Activated CD8-positive, alpha-beta T cell treated with anti-CD3 and anti-CD28 coated beads, Interleukin-2, amount 10 ng/mL, durations not matched to agents 7 days and 5 days (primary cell): ENCODE data around the gene TENT4A. TPM values are rescaled to one million over a fixed set of nuclear protein-coding genes. Genes with fewer than 3 reads are reported as not detected.
"Not testable (repeated sequence)": the region's sequence is repeated elsewhere in the genome, so short reads cannot be mapped to it uniquely, and the experiment has no call there.

Source experiments
- ATAC-seq: fragments of 150-1000 bp; cut with Tn5 transposase; one replicate; pipeline ENCODE4 v1.10.0; 2021; ENCODE audit warnings: moderate library complexity
- CTCF ChIA-PET: fragments of 350-600 bp; sonication (Branson Sonifier 250); formaldehyde crosslinking; loops from one replicate; lab custom pipeline; 2021; ENCODE audit warnings: antibody characterized with exemption; lab: Charles Lee
- POLR2A ChIA-PET: fragments of 350-600 bp; sonication (Branson Sonifier 250); formaldehyde crosslinking; loops from one replicate; lab custom pipeline; 2021; ENCODE audit warnings: antibody characterized with exemption; lab: Charles Lee
- DNase-seq: peaks from one replicate; pipeline ENCODE4 v3.0.0-alpha.2; 2020
- H3K27ac Mint-ChIP-seq: one replicate; pipeline ENCODE4 v1.8.0; 2021; ENCODE audit warnings: mild to moderate bottlenecking, mixed read lengths
- H3K27me3 Mint-ChIP-seq: one replicate; pipeline ENCODE4 v1.8.0; 2021; ENCODE audit warnings: low read depth, mixed read lengths
- H3K36me3 Mint-ChIP-seq: one replicate; pipeline ENCODE4 v1.8.0; 2021; ENCODE audit warnings: low read depth, mixed read lengths
- H3K4me1 Mint-ChIP-seq: one replicate; pipeline ENCODE4 v1.8.0; 2021; ENCODE audit warnings: low read depth, mixed read lengths
- H3K4me3 Mint-ChIP-seq: one replicate; pipeline ENCODE4 v1.8.0; 2021; ENCODE audit warnings: mild to moderate bottlenecking, mixed read lengths
- H3K9me3 Mint-ChIP-seq: one replicate; pipeline ENCODE4 v1.8.0; 2022; ENCODE audit warnings: mixed read lengths; ENCODE audit not compliant: insufficient read depth
- total RNA-seq, 2 experiments: library from RNA; stranded (reverse); gene quantifications; one replicate each; pipeline ENCODE4 v1.2.3, GENCODE V29; 2021

TENT4A gene
- total RNA-seq, 2 experiments from 2014 or later = 43.1 to 45.5 TPM

GRCh38 chr5:6766604-6767093, 53.4 kb downstream of the TENT4A start:
- ATAC-seq (peak; percentile 49), DNase-seq (peak; percentile 46)
- Mint-ChIP-seq H3K27me3 (no peaks in the 10 kb centered on the region), H3K27ac (no peak overlapping the region), H3K4me1 (peaks cover 16% of the 10 kb centered on the region), H3K36me3 (no peaks in the 10 kb centered on the region), H3K9me3 (no peaks in the 10 kb centered on the region), H3K4me3 (no peak overlapping the region)
- ChIA-PET POLR2A (no interaction called here), CTCF (interaction anchor here (0.8 to 1.3 kb wide), 16 partner anchors 9 to 1091 kb away, joined by 3 to 9 read pairs (median 4); no protein-coding TSS in a partner anchor)

DNA sequence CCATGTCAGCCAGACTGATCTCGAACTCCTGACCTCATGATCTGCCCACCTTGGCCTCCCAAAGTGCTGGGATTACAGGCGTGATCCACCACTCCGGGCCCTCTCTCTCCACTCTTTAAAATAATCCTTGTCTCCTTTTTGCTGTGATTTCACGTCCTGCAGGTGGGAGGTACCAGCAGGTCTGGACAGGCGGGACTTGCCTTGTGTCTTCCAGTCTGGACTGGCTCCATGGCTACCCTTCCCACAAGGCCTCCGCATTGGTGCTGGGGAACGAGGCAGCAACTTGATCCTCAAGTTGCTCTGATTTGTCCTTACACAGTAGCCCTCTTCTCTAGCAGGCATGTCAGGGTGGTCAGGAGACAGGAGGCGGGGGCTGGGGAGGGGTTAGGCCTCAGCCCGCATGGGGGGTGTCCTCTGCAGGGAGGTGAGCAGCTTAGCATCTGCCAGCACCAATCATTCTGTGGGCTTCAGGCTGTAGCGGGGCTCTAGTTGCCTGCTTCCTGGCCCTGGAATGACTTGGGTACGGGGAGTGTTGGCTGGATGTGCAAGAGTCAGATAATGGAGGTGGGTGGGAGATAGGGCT, 54.3 kb downstream of the TENT4A start:
- no peak for ATAC-seq
- Mint-ChIP-seq H3K27me3 (no peaks in the 10 kb centered on the region), H3K9me3 (no peaks in the 10 kb centered on the region), H3K27ac (no peak overlapping the region), H3K4me1 (peaks cover 16% of the 10 kb centered on the region), H3K36me3 (no peaks in the 10 kb centered on the region), H3K4me3 (no peak overlapping the region)
- no peak for DNase-seq
- ChIA-PET POLR2A (no interaction called here), CTCF (interaction anchor here (0.8 kb wide), 1 partner anchor 827 kb away, joined by 3 read pairs; no protein-coding TSS in a partner anchor)

DNA sequence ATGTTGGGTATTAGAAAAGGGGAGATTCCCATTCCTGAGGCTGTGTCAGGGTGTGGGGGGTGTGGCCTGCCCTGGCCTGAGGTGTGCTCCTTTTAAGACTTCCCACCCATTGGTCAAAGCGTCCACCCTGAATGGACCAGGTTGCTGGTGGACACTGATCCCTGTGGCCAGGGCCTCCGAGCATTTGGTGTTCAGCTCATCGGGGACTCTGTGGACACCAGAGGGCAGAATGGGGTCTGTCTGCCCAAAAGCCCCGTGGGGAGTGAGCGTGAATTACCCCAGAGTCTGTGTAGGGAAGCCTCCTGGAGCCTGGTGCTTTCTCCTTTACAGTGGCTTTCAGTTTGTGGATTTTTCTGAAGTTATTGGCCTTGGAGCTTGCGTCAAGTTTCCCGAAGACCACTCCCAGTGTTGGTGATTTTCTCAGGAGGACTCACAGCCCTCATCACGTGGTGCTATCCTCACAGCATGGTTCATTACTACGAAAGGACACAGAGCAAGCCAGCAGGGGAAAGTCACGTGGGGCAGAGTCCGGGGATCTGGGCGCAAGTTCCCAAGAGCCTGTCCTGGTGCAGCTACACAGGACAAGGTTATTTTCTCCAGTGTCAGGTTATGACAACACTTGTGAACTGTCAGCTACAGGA, 55.5 kb downstream of the TENT4A start:
- CTCF ChIA-PET = interaction anchor here (1.7 kb wide), 1 partner anchor 52 kb away, joined by 4 read pairs; no protein-coding TSS in a partner anchor

DNA sequence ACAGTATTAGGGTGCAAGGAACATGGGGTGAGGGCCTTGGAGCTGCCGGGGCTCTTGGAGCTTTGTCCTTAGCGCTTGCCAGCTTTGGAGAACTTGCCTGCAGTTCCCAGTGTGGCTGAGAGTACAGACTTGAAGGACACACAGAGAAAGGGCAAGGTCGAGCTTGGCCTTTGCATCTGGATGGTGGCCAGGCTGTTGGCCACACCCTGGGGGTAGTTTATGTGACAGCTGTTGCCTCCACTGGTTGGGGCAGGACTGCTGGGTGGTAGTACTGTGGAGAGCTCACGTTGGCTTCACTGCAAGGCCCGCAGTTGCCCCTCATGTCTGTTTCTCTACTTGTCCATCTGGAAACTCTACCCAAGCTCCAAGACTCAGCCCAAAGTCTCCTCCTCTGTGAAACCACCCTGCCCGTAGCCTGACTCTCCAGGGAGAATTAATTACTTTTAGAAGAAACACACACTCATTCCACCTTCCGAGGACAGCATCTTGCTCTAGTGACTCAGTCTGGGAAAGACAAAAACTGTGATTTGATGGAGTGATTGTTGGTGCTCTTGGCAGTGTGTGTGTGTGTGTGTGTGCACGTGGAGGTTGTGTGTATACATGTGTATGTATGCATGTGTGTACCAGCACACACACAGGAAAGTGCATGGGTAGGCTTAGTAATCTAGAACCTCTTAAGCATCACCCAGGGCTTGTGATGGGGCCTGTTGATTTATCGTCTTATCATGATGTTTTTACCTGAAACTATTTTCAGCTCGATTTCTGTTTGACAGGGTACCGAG, 57.8 kb downstream of the TENT4A start:
- POLR2A ChIA-PET = no interaction called here
- DNase-seq = no peak
- Mint-ChIP-seq H3K4me3 (no peak overlapping the region), H3K36me3 (no peaks in the 10 kb centered on the region), H3K9me3 (no peaks in the 10 kb centered on the region), H3K27me3 (peaks cover 10% of the 10 kb centered on the region), H3K4me1 (peaks cover 25% of the 10 kb centered on the region), H3K27ac (no peak overlapping the region)
- no peak for ATAC-seq
- CTCF ChIA-PET = no interaction called here

More for the DNA sequence above, 55.5 kb downstream of the TENT4A start:
- Mint-ChIP-seq H3K4me3 (no peak overlapping the region), H3K27ac (no peak overlapping the region), H3K4me1 (peaks cover 16% of the 10 kb centered on the region), H3K9me3 (no peaks in the 10 kb centered on the region), H3K36me3 (no peaks in the 10 kb centered on the region), H3K27me3 (no peaks in the 10 kb centered on the region)
- no peak for ATAC-seq
- DNase-seq = no peak
- POLR2A ChIA-PET = no interaction called here

DNA sequence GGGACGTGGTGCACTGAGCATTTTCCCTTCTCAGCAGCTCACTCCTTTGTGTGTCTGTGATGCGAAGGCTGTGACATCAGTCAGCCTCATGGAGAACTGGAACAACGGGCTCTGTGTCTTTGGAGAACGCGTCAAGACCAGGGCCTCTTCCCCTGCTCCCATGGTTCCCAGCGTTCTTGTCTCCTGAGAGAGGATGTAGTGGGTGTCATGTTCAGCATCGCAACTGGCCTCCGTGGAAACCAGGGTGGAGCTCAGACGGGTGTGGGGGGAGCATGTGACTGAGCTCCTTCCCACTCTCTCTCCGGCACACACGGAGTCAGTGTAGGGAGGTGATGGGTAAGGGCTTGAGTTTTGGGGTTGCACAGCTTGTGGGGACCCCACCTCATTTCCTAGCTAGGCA, 59.7 kb downstream of the TENT4A start:
- Mint-ChIP-seq H3K36me3 (no peaks in the 10 kb centered on the region), H3K27ac (no peak overlapping the region)
- POLR2A ChIA-PET = no interaction called here

GRCh38 chr5:6773342-6774035, 60.3 kb downstream of the TENT4A start:
- ChIA-PET CTCF (interaction anchor here (1.0 kb wide), 1 partner anchor 8 kb away, joined by 3 read pairs; no protein-coding TSS in a partner anchor), POLR2A (no interaction called here)
- no peak overlapping the region for H3K27ac Mint-ChIP-seq
- H3K4me3 Mint-ChIP-seq = no peak overlapping the region
- peaks cover 16% of the 10 kb centered on the region for H3K4me1 Mint-ChIP-seq
- no peaks in the 10 kb centered on the region for H3K9me3 Mint-ChIP-seq
- H3K27me3 Mint-ChIP-seq = peaks cover 15% of the 10 kb centered on the region
- no peak for DNase-seq
- no peaks in the 10 kb centered on the region for H3K36me3 Mint-ChIP-seq
- ATAC-seq = no peak

More for the DNA sequence above, 59.7 kb downstream of the TENT4A start:
- CTCF ChIA-PET = interaction anchor here (0.5 to 1.0 kb wide), 2 partner anchors 9 to 215 kb away, joined by 3 read pairs; no protein-coding TSS in a partner anchor
- Mint-ChIP-seq H3K27me3 (peaks cover 14% of the 10 kb centered on the region), H3K9me3 (no peaks in the 10 kb centered on the region), H3K4me1 (peaks cover 16% of the 10 kb centered on the region), H3K4me3 (no peak overlapping the region)
- DNase-seq (no peak), ATAC-seq (no peak)

DNA sequence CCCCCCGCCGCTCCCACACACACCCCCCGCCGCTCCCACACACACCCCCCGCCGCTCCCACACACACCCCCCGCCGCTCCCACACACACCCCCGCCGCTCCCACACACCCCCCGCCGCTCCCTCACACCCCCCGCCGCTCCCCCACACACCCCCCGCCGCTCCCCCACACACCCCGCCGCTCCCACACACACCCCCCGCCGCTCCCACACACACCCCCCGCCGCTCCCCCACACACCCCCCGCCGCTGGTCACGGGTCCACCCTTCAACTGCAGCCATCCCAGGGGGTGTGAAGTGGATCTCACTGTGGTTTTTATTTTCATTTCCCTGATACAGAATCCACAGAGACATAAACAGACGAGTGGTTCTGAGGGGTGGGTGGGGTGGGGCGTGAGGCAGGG, 61.0 kb downstream of the TENT4A start:
- Mint-ChIP-seq H3K27me3 (peaks cover 15% of the 10 kb centered on the region), H3K4me1 (peaks cover 16% of the 10 kb centered on the region)
- H3K4me3 Mint-ChIP-seq, H3K36me3 Mint-ChIP-seq, POLR2A ChIA-PET, DNase-seq, ATAC-seq, H3K9me3 Mint-ChIP-seq, H3K27ac Mint-ChIP-seq: not testable (repeated sequence)
- CTCF ChIA-PET = interaction anchor here (1.2 kb wide), 1 partner anchor 47 kb away, joined by 4 read pairs; no protein-coding TSS in a partner anchor

- no peaks in the 10 kb centered on the region for H3K36me3 Mint-ChIP-seq
- no peak overlapping the region for H3K27ac Mint-ChIP-seq
- CTCF ChIA-PET = interaction anchor here (0.8 to 1.7 kb wide), 5 partner anchors 9 to 46 kb away, joined by 3 to 9 read pairs (median 4); no protein-coding TSS in a partner anchor
- POLR2A ChIA-PET = no interaction called here
- no peaks in the 10 kb centered on the region for H3K9me3 Mint-ChIP-seq
- H3K4me1 Mint-ChIP-seq = peaks cover 16% of the 10 kb centered on the region
- peaks cover 15% of the 10 kb centered on the region for H3K27me3 Mint-ChIP-seq
- no peak overlapping the region for H3K4me3 Mint-ChIP-seq
- ATAC-seq (no peak), DNase-seq (no peak)
Observed at GRCh38 chr5:6774721-6775204, 61.5 kb downstream of the TENT4A start.

DNA sequence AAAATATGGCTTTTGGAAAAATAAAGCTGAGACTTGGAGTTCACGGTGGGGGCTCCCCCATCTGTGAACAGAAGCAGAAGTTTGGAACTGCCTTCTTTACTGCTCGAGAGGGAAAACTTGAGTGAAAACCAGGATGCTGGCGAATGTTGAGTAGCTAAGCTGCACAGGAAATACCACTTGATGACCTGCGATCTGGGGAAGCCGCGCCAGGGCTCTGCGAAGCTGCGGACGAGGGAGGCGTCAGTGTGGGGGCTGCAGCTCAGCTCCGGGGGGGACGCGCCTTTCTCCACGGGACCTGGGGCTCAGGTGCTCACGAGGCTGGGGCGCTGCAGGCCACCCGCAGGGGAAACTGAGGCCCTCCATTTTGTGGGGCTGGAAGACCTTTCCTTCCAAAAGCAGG, 62.3 kb downstream of the TENT4A start:
- CTCF ChIA-PET = interaction anchor here (0.5 to 1.7 kb wide), 5 partner anchors 9 to 170 kb away, joined by 3 to 9 read pairs (median 4); no protein-coding TSS in a partner anchor
- H3K4me3 Mint-ChIP-seq = no peak overlapping the region
- no peak for DNase-seq
- ATAC-seq = no peak
- peaks cover 15% of the 10 kb centered on the region for H3K27me3 Mint-ChIP-seq
- no peaks in the 10 kb centered on the region for H3K36me3 Mint-ChIP-seq
- H3K9me3 Mint-ChIP-seq = no peaks in the 10 kb centered on the region
- H3K4me1 Mint-ChIP-seq = peaks cover 16% of the 10 kb centered on the region
- POLR2A ChIA-PET = no interaction called here
- H3K27ac Mint-ChIP-seq = no peak overlapping the region

GRCh38 chr5:6780802-6781391, 67.7 kb downstream of the TENT4A start:
- Mint-ChIP-seq H3K4me3 (no peak overlapping the region), H3K4me1 (peaks cover 20% of the 10 kb centered on the region), H3K9me3 (no peaks in the 10 kb centered on the region), H3K36me3 (no peaks in the 10 kb centered on the region), H3K27ac (no peak overlapping the region), H3K27me3 (peaks cover 6% of the 10 kb centered on the region)
- DNase-seq (peak; percentile 58), ATAC-seq (peak; percentile 80)
- ChIA-PET CTCF (interaction anchor here (0.6 to 2.3 kb wide), 11 partner anchors 8 to 55 kb away, joined by 3 to 9 read pairs (median 3); no protein-coding TSS in a partner anchor), POLR2A (no interaction called here)
